Activated CD8-positive, alpha-beta memory T cell treated with anti-CD3 and anti-CD28 coated beads, Interleukin-2, amount 50 U/mL, for 1 hour (primary cell): ENCODE measurements around the gene MTRF1L.

Source experiments
- DNase-seq: peaks from one replicate; pipeline ENCODE4 v3.0.0-alpha.2; 2020; ENCODE audit errors: extremely low read depth

The MTRF1L gene, protein sequence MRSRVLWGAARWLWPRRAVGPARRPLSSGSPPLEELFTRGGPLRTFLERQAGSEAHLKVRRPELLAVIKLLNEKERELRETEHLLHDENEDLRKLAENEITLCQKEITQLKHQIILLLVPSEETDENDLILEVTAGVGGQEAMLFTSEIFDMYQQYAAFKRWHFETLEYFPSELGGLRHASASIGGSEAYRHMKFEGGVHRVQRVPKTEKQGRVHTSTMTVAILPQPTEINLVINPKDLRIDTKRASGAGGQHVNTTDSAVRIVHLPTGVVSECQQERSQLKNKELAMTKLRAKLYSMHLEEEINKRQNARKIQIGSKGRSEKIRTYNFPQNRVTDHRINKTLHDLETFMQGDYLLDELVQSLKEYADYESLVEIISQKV

DNA sequence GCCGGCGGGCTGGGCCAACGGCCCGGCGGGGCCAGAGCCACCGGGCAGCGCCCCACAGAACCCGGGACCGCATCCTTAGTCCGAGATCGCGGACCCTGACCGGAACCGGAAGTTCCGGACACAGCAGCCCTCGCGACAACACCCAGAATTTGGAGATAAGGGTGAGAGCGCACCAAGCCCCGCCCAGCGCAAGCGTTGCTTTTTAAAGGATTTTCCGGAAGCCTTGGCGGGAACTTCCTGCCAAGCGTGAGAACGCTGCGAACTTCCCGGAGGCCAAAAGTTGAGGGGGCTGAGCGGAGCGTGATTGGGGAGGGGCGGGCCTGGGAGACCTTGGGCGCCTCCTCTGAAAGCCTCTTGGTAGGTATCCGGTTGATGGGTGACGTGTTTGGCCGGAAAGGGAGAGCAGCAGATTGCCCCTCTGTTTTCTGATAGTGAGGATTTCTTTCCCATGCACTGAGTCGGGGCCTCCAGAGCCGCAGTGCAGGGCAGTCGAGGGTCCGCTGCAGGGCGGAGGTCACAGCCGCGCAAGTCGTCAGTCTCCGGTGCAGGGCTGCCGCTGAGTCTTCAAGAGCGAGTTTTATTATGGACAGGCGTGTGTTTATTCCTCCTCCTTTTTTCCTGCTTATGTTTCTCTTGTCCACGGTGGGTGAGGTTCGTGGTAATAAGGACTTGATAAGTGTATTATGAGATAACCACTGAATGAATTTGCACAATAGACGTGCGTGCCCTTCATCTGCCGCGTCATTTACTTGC, at the start of gene MTRF1L:
MTRF1L (minus strand) TSS at position 97 of the 753 bp plus-strand sequence; CDS start at position 73, 24 bp downstream.
- peak; percentile 63 for DNase-seq

- no peak for DNase-seq
These were observed 49.3 kb upstream of the MTRF1L start for GRCh38 chr6:153051801-153052200.

- DNase-seq, result no peak
These were observed 46.1 kb upstream of the MTRF1L start for GRCh38 chr6:153048631-153049030.

GRCh38 chr6:153047386-153047785, 44.9 kb upstream of the MTRF1L start:
- no peak for DNase-seq

DNA sequence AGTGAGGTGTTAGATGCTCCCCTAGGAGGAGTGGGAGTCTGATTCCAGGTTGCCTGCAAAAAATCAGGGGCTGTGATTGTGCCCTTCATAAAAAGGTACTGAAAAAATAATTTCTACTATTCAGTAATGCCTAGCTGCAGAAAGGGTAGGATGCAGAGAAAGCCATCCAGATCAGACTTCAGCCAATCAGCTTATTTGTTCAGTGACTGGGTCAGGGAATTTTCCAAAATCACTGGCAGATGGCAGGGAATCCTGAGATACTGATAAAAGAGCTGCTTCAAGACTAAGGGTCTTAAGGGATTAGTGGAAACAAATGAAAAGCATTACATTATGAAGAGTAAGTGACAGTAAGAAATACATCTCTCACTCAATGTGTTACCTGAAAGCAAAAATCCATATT, 42.8 kb upstream of the MTRF1L start:
- no peak for DNase-seq

- no peak for DNase-seq
These were observed 41.8 kb upstream of the MTRF1L start for GRCh38 chr6:153044295-153044694.

GRCh38 chr6:153043719-153044118, 41.2 kb upstream of the MTRF1L start:
- DNase-seq, result no peak

DNA sequence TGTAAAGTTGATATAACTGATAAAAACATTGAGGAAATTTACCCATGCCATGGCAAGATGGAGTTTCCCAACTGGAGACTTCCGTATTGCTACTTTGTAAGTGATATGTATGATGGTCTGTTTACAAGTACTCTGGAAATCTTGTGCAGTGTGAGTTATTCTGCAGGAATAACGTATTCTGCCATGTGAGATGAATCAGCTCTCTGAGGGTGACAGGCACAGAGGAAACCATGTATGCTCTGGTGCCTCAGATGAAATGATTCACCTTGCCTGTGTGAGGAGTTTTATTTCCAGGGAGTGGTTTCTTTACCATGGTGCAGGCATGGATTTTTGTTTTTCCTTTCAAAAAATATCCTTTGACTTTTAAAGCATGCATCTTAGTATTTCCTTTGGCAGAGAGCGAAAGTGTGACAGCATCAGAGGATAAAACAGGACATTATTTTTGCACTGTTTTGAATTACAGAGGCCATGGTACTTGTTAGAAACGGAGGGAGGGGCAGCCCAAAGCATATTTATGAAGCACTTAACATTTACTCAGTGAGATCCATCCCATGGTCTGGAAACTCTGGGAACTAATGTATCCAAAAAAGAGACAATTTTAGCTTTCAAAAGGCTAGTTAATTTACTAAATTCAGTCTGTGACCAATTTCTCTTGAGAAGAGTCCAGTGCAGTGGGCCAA, 36.0 kb upstream of the MTRF1L start:
- DNase-seq, result no peak

GRCh38 chr6:153034139-153034538, 31.6 kb upstream of the MTRF1L start:
- DNase-seq, result no peak

- DNase-seq, result no peak
These were observed 29.9 kb upstream of the MTRF1L start for GRCh38 chr6:153032255-153032882.

- no peak for DNase-seq
These were observed 28.9 kb upstream of the MTRF1L start for GRCh38 chr6:153031335-153031955.

DNA sequence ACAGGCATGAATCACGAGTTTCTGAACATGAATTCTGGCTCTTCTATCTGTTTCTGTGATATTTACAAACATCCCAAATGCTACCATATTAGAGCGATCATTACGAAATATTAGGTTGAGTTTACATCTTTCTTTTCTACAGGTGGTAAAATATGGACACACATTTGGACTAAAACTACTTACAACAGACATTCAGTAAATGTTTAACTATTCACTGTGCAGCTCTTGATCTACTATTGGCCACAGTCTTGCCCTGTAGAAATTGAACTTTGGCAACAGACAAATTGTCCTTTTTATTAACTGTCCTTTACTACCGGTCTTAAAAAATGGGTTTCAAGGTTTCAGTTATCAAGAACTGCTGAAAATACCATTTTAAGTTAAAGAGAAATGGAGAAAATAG, 26.5 kb upstream of the MTRF1L start:
- no peak for DNase-seq

DNA sequence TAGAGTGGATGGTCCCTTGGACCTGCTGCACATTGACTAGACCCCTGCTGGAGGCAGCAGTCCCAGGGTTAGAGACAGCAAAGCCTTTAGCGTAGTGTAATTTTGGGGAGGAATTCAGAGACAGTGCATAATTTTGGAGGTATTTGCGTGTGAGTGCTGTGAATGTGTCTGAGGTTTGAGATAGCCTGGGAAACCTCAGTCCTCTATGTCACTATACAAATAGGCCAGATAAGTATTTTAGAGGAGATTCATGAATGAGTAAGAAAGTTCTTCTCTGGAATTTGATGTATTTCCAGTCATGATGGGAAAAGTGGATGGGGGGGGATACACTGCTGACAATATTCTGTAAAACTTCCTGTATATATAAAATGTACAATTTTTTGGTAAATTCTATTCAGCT, 25.8 kb upstream of the MTRF1L start:
- DNase-seq, result no peak

GRCh38 chr6:153027480-153027879, 25.0 kb upstream of the MTRF1L start:
- no peak for DNase-seq

DNA sequence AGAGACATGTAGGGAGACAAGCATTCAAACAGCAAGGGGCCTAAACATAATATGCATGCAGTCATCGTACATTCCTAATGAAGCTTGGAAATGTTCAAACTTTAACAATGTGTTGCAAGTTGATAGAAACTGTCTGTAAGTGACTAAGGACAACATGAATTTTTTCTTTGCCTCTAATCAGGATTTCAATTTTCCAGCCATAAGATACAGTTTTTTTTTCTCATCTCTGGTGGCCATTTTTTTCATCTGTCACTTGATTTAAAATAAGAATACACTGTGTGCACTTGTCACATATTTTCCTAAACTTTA, 22.2 kb upstream of the MTRF1L start:
- no peak for DNase-seq

DNA sequence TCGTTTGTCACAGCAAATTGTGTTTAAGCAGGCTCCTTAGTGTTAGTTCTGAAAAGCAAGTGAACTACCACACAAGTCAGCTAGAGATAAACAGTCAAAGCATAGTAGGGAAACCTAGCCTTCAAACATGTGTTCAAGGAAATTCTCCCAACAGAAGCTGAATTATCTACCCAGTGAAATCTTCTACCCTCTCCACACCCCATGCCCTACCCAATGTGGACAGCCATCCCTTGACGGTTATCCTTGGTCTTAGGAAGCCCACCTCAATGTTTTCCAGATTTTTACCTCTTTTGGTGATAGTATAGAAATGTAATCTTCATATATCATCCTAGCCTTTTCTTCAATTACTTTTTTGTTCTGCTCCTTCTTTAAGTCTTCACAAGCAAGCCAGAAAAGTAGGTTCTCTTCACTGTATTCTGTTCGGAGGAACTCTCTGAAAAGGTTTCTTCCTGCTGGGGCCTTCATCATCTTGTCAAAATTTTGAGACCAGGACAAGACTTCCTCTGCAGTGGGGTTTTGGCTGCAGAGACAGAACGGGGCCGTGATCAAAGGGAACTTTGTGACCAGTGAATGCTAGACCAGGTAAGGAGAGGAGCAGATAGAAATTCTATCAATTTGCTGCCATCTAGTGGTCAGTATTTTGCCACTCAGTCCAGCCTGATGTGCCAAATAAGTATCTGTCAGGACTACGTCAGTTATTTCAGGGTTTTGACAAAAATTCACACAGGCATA, 21.6 kb upstream of the MTRF1L start:
- peak; percentile 10 for DNase-seq

DNA sequence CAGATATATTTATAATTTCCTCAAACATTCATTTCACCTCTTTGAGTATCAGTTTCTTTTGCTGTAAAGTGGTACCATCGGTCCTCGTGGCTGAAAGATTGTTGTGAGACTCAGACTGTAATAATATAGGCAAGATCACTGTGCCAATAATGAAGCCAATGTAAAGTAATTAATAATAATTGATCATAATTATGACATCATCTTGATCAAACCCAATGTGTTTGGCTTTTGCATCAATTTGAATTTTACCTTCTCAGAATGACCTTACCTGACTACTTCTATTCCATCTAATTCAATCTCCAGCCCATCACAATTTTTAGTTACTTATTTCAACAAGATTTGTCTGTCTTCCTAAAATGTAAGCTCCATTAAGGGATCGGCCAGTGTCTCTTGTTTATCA, 15.8 kb upstream of the MTRF1L start:
- DNase-seq, result no peak

GRCh38 chr6:153016846-153017245, 14.3 kb upstream of the MTRF1L start:
- no peak for DNase-seq

- no peak for DNase-seq
These were observed 12.7 kb upstream of the MTRF1L start for GRCh38 chr6:153015094-153015640.

GRCh38 chr6:153013438-153013837, 10.9 kb upstream of the MTRF1L start:
- DNase-seq, result no peak

GRCh38 chr6:153012856-153013255, 10.3 kb upstream of the MTRF1L start:
- no peak for DNase-seq
